OCI-LY3 (cell line): ENCODE measurements around the gene FRMD6.
A peak's percentile ranks its signal among the peaks of the same experiment; 100 is the strongest.

Source experiments
- H2AFZ ChIP-seq: fragments of 200-600, 300-600 bp; shearing (Covaris generic); 2 replicates; pipeline ENCODE4 v1.6.0; 2014; ENCODE audit warnings: antibody characterized with exemption, low read depth, low read length
- H3K27ac ChIP-seq: fragments of 200-600, 300-600 bp; sonication (generic); 2 replicates; pipeline ENCODE4 v1.5.1; 2014; ENCODE audit warnings: mild to moderate bottlenecking, low read length, moderate library complexity, mixed read lengths
- H3K27me3 ChIP-seq: fragments of 200-600, 300-600 bp; sonication (generic); 2 replicates; pipeline ENCODE4 v1.6.1; 2014; ENCODE audit warnings: low read depth, low read length, mixed read lengths
- H3K36me3 ChIP-seq: fragments of 200-600, 300-600 bp; sonication (generic); replicated peaks from 2 replicates; pipeline ENCODE3; 2014; ENCODE audit warnings: low read depth, low read length, mixed read lengths
- H3K4me1 ChIP-seq: fragments of 300-600, 200-600 bp; sonication (generic); 2 replicates; pipeline ENCODE4 v1.6.1; 2014; ENCODE audit warnings: low read length, mixed read lengths
- H3K4me2 ChIP-seq: fragments of 200-600, 300-600 bp; sonication (generic); 2 replicates; pipeline ENCODE4 v1.6.1; 2014; ENCODE audit warnings: low read length, mixed read lengths
- H3K4me3 ChIP-seq: fragments of 300-600, 200-600 bp; sonication (generic); 2 replicates; pipeline ENCODE4 v1.5.1; 2014; ENCODE audit warnings: antibody characterized with exemption, mild to moderate bottlenecking, low read length, moderate library complexity
- H3K79me2 ChIP-seq: fragments of 300-600, 200-600 bp; shearing (Covaris generic); 2 replicates; pipeline ENCODE4 v1.6.1; 2014; ENCODE audit warnings: mild to moderate bottlenecking, low read length, mixed read lengths
- H3K9ac ChIP-seq: fragments of 300-600, 200-600 bp; shearing (Covaris generic); 2 replicates; pipeline ENCODE4 v1.6.0; 2014; ENCODE audit warnings: mild to moderate bottlenecking, low read length, moderate library complexity
- H3K9me3 ChIP-seq: fragments of 200-600, 300-600 bp; shearing (Covaris generic); 2 replicates; pipeline ENCODE4 v1.6.1; 2014; ENCODE audit warnings: low read length, mixed read lengths; ENCODE audit not compliant: insufficient read depth
- H4K20me1 ChIP-seq: fragments of 200-600, 300-600 bp; sonication (generic); 2 replicates; pipeline ENCODE4 v1.6.1; 2016; ENCODE audit warnings: low read length, mixed read lengths; ENCODE audit not compliant: insufficient read depth
- EZH2phosphoT487 ChIP-seq: fragments of 200-600 bp; shearing (Covaris generic); IDR thresholded peaks from 2 replicates; pipeline ENCODE4 v1.6.1; 2018; ENCODE audit warnings: antibody characterized with exemption, mixed run types, low read depth
- TF ChIP-seq, protein P1 (sequence below): fragments of 200-600, 300-600 bp; sonication (generic); IDR thresholded peaks from 2 replicates; pipeline ENCODE4 v1.5.1; 2014; ENCODE audit warnings: antibody characterized with exemption, low read length, low read depth

FRMD6 gene

GRCh38 chr14:51719955-51720354, 68.2 kb downstream of the FRMD6 start:
- no peaks in the 10 kb centered on the region for H3K9me3 ChIP-seq
- H3K79me2 ChIP-seq: no peaks in the 10 kb centered on the region
- no peaks in the 10 kb centered on the region for H3K36me3 ChIP-seq
- H3K4me2 ChIP-seq: no peak overlapping the region
- no peak overlapping the region for H3K27ac ChIP-seq
- TF ChIP-seq, protein P1, sequence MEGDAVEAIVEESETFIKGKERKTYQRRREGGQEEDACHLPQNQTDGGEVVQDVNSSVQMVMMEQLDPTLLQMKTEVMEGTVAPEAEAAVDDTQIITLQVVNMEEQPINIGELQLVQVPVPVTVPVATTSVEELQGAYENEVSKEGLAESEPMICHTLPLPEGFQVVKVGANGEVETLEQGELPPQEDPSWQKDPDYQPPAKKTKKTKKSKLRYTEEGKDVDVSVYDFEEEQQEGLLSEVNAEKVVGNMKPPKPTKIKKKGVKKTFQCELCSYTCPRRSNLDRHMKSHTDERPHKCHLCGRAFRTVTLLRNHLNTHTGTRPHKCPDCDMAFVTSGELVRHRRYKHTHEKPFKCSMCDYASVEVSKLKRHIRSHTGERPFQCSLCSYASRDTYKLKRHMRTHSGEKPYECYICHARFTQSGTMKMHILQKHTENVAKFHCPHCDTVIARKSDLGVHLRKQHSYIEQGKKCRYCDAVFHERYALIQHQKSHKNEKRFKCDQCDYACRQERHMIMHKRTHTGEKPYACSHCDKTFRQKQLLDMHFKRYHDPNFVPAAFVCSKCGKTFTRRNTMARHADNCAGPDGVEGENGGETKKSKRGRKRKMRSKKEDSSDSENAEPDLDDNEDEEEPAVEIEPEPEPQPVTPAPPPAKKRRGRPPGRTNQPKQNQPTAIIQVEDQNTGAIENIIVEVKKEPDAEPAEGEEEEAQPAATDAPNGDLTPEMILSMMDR: no peak
- TF ChIP-seq EZH2phosphoT487: no peak
- no peak overlapping the region for H3K4me3 ChIP-seq
- H2AFZ ChIP-seq: no peak overlapping the region
- H4K20me1 ChIP-seq: no peaks in the 10 kb centered on the region
- peaks cover 36% of the 10 kb centered on the region for H3K4me1 ChIP-seq
- H3K9ac ChIP-seq: no peak overlapping the region
- H3K27me3 ChIP-seq: no peaks in the 10 kb centered on the region

DNA sequence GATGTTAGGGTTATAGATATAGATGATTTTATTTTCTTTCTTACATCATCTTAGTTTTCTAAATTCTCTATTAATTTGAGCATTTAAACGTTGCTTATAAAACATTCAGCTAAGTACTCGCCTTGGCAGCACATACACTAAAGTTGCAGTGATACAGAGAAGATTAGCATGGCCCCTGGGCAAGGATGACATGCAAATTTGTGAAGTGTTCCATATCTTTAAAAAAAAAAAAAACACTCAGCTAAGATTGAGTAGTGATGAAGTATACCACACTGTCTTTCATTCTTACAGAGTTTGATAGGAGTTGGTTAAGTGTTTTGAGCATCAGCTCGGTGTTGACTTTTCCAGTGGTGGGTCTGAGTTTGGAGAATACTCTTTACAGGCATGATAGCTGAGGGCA, 72.3 kb downstream of the FRMD6 start:
- Histone ChIP-seq H3K79me2 (no peaks in the 10 kb centered on the region), H2AFZ (peak overlapping the region; percentile 63; the same call in 1 of the 2 replicates), H3K9ac (peak overlapping the region; percentile 46), H4K20me1 (no peaks in the 10 kb centered on the region), H3K27me3 (no peaks in the 10 kb centered on the region), H3K9me3 (no peaks in the 10 kb centered on the region), H3K36me3 (no peaks in the 10 kb centered on the region), H3K27ac (peak overlapping the region; percentile 77), H3K4me1 (peaks cover 33% of the 10 kb centered on the region), H3K4me2 (peak overlapping the region; percentile 92), H3K4me3 (peak overlapping the region; percentile 53)
- TF ChIP-seq EZH2phosphoT487: no peak
- TF ChIP-seq, protein P1: no peak

DNA sequence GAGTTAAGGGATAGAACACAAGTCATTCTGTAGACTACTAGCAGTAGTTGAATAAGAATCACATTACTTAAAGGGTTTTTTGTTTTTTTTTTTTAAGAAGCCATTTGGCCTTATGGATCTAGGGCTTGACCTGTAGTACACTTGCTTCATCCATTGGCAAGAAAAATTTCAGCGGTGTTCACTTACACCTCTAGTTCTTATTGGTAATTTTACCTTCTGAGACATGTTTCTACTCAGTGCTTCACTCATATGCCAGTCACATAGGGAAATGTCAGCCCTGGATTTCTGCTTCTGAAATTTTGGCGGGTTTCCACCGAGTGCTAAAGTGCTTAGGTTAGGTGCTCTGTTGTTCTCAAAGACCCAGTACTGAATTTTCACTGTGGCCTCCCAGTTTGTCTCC, 72.9 kb downstream of the FRMD6 start:
- Histone ChIP-seq H3K4me2 (peak overlapping the region; percentile 92), H3K9me3 (no peaks in the 10 kb centered on the region), H3K9ac (peak overlapping the region; percentile 46), H4K20me1 (no peaks in the 10 kb centered on the region), H3K79me2 (no peaks in the 10 kb centered on the region), H3K27ac (peak overlapping the region; percentile 77), H3K27me3 (no peaks in the 10 kb centered on the region), H3K4me3 (peak overlapping the region; percentile 53), H2AFZ (peak overlapping the region; percentile 63; the same call in 1 of the 2 replicates), H3K36me3 (no peaks in the 10 kb centered on the region), H3K4me1 (peaks cover 35% of the 10 kb centered on the region)
- TF ChIP-seq EZH2phosphoT487: no peak

DNA sequence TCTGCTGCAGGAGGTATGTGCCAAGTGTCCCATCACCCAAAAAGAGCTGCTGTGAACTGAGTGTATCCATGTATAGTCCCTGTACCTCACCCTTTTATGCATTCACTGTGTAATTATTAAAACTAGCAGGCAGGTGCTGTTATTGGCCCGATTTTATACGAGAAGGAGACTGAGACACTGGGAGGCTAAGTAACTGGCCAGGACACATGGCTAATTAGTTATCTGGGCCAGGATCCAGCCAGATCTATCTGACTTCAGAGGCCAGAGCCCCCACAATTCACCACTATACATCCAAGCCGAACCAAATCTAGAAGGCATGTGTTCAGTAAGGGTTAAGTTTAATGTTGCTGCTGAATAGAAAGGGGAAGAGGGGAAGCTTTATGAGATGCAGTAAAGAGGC, 73.4 kb downstream of the FRMD6 start:
- no peaks in the 10 kb centered on the region for H3K79me2 ChIP-seq
- H3K27ac ChIP-seq: peak overlapping the region; percentile 77
- H3K4me3 ChIP-seq: peak overlapping the region; percentile 53
- H3K4me2 ChIP-seq: peak overlapping the region; percentile 92
- no peaks in the 10 kb centered on the region for H3K27me3 ChIP-seq
- peak overlapping the region; percentile 63; the same call in 1 of the 2 replicates for H2AFZ ChIP-seq
- TF ChIP-seq EZH2phosphoT487: no peak
- TF ChIP-seq, protein P1: no peak
- no peaks in the 10 kb centered on the region for H3K9me3 ChIP-seq
- H4K20me1 ChIP-seq: no peaks in the 10 kb centered on the region
- peaks cover 40% of the 10 kb centered on the region for H3K4me1 ChIP-seq
- H3K9ac ChIP-seq: peak overlapping the region; percentile 46
- H3K36me3 ChIP-seq: no peaks in the 10 kb centered on the region
